Fibroblast of villous mesenchyme (primary cell): ENCODE data around the gene NHSL1. TPM values are rescaled to one million over a fixed set of nuclear protein-coding genes. Genes with fewer than 3 reads are reported as not detected.

ENCODE experiments used
- DNase-seq: peaks from one replicate; pipeline ENCODE4 v3.0.0-alpha.2; 2010; ENCODE audit warnings: low read depth
- H3K4me3 ChIP-seq: 2 replicates; pipeline ENCODE4 v1.5.1; 2011; ENCODE audit warnings: low read depth, mild to moderate bottlenecking, low read length
- total RNA-seq: library from RNA; depleted of rRNA; stranded (reverse); fragments of >200 nt; gene quantifications from 2 replicates; pipeline ENCODE4 v1.2.3, GENCODE V29; 2012
- TF ChIP-seq, protein P1 (sequence below): IDR thresholded peaks from 2 replicates; pipeline ENCODE4 v1.5.1; 2012; ENCODE audit warnings: low read depth, mild to moderate bottlenecking, low read length; ENCODE audit not compliant: insufficient read depth

NHSL1 gene
- total RNA-seq, 1 donor = 4.7 TPM

DNA sequence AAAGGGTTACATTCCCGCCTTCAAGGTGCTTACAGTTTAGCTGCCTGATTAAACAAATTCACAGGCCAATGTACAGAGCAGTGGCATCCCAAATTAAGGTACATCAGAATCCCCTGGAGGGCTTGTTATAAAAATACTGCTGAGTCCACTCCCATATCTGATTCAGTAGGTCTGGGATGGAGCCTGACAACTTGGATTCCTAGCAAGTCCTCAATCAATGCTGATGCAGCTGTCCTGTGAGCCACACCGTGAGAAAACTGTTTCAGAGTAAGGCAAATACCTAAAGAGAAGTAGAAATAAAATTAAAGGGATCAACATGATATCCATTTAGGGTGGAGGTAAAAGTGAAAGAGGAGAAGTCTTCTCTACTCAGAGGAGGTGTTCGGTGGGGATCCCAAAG, 16.5 kb downstream of the NHSL1 start:
- TF ChIP-seq, protein P1, sequence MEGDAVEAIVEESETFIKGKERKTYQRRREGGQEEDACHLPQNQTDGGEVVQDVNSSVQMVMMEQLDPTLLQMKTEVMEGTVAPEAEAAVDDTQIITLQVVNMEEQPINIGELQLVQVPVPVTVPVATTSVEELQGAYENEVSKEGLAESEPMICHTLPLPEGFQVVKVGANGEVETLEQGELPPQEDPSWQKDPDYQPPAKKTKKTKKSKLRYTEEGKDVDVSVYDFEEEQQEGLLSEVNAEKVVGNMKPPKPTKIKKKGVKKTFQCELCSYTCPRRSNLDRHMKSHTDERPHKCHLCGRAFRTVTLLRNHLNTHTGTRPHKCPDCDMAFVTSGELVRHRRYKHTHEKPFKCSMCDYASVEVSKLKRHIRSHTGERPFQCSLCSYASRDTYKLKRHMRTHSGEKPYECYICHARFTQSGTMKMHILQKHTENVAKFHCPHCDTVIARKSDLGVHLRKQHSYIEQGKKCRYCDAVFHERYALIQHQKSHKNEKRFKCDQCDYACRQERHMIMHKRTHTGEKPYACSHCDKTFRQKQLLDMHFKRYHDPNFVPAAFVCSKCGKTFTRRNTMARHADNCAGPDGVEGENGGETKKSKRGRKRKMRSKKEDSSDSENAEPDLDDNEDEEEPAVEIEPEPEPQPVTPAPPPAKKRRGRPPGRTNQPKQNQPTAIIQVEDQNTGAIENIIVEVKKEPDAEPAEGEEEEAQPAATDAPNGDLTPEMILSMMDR = no peak
- no peak for DNase-seq
- H3K4me3 ChIP-seq = no peak overlapping the region

GRCh38 chr6:138480279-138480949, 18.9 kb downstream of the NHSL1 start:
- TF ChIP-seq, protein P1 = no peak

GRCh38 chr6:138477913-138478539, 21.3 kb downstream of the NHSL1 start:
- no peak for DNase-seq
- TF ChIP-seq, protein P1 = no peak

More at GRCh38 chr6:138480279-138480949, 18.9 kb downstream of the NHSL1 start:
- no peak for DNase-seq
- H3K4me3 ChIP-seq = no peak overlapping the region

GRCh38 chr6:138476116-138476515, 23.2 kb downstream of the NHSL1 start:
- H3K4me3 ChIP-seq = no peak overlapping the region
- no peak for DNase-seq
- TF ChIP-seq, protein P1 = no peak

More at GRCh38 chr6:138477913-138478539, 21.3 kb downstream of the NHSL1 start:
- H3K4me3 ChIP-seq = no peak overlapping the region

DNA sequence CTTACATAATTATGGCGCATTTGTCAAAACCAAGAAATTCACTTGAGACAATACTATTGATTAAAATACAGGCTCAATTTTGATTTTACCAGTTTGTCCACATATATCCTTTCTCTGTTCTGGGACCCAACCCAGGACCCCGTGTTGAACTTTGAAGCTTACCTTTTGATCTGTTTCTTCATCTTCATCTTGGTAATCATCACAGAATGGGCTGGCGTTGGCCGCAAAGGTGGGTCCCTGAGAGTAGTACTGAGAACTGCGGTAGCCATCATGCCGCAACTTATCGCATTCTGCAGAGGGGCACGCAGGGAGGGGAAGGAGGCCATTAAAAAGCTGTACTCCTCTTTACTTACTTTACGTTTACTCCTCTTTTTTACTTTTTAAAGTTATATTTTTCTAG, 26.1 kb downstream of the NHSL1 start:
- TF ChIP-seq, protein P1 = no peak
- H3K4me3 ChIP-seq = no peak overlapping the region
- DNase-seq = no peak

DNA sequence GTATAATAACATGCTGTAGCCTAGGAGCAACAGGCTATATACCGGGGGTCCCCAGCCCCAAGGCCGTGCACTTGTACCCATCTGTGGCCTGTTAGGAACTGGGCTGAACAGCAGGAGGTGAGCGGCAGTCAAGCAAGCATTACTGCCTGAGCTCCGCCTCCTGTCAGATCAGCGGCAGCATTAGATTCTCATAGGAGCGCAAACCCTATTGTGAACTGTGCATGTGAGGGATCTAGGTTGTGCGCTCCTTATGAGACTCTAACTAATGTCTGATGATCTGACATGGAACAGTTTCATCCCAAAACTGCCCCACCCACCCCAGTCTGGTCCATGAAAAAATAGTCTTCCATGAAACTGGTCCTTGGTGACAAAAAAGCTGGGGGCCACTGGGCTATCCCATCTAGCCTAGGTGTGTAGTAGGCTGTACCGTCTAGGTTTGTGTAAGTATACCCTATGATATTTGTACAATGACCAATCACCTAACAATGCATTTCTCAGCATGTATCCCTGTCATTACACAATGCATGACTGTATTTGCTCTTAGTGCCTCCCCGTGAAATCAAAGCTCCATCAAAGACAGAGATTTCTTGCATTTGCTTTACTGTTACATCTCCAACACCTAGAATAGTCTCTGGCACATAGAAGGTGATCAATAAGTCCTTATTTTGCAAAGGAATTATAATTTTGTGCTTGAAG, 30.8 kb downstream of the NHSL1 start:
- no peak overlapping the region for H3K4me3 ChIP-seq
- no peak for DNase-seq
- TF ChIP-seq, protein P1 = no peak
